ENCODE data around the gene JMJD6.
A peak's percentile ranks its signal among the peaks of the same experiment; 100 is the strongest.

JMJD6 gene

GRCh38 chr17:76679239-76679638, 47.2 kb downstream of the JMJD6 start:
- DNase-seq (ENCODE audit: low read depth): no peak

GRCh38 chr17:76678330-76678729, 48.1 kb downstream of the JMJD6 start:
- no peak for DNase-seq (ENCODE audit: low read depth)

GRCh38 chr17:76677406-76677805, 49.0 kb downstream of the JMJD6 start:
- no peak for DNase-seq (ENCODE audit: low read depth)

GRCh38 chr17:76676629-76677028, 49.8 kb downstream of the JMJD6 start:
- no peak for DNase-seq (ENCODE audit: low read depth)

GRCh38 chr17:76675648-76676047, 50.8 kb downstream of the JMJD6 start:
- DNase-seq (ENCODE audit: low read depth): no peak

GRCh38 chr17:76674600-76674999, 51.8 kb downstream of the JMJD6 start:
- DNase-seq (ENCODE audit: low read depth): no peak

- no peak for DNase-seq (ENCODE audit: low read depth)
Observed at GRCh38 chr17:76673729-76674128, 52.7 kb downstream of the JMJD6 start.

- no peak for DNase-seq (ENCODE audit: low read depth)
Observed at GRCh38 chr17:76672892-76673291, 53.5 kb downstream of the JMJD6 start.

GRCh38 chr17:76672270-76672851, 54.0 kb downstream of the JMJD6 start:
- DNase-seq (ENCODE audit: low read depth): no peak

- DNase-seq (ENCODE audit: low read depth): no peak
Observed at GRCh38 chr17:76671912-76672262, 54.5 kb downstream of the JMJD6 start.

- peak; percentile 95 for DNase-seq (ENCODE audit: low read depth)
Observed at GRCh38 chr17:76671123-76671911, 55.1 kb downstream of the JMJD6 start.

GRCh38 chr17:76670718-76671122, 55.7 kb downstream of the JMJD6 start:
- no peak for DNase-seq (ENCODE audit: low read depth)

- DNase-seq (ENCODE audit: low read depth): no peak
Observed at GRCh38 chr17:76670020-76670717, 56.2 kb downstream of the JMJD6 start.

All from HS-27A (cell line).